Pancreas (tissue), 10 donors: Measurements from ENCODE around the gene SART3. TPM values are rescaled to one million over a fixed set of nuclear protein-coding genes. Genes with fewer than 3 reads are reported as not detected.

Experiments
- ATAC-seq, 4 donors: fragments of 200-7000 bp; cut with Tn5 transposase; one replicate each; pipeline versions ENCODE4 v1.8.0 to v1.9.1; 2020; ENCODE audit warnings: mild to moderate bottlenecking in 4 of 4, moderate library complexity in 4 of 4
- DNase-seq, 6 donors: peaks; one replicate each; pipeline ENCODE4 v3.0.0-alpha.2; 2020
- FAIRE-seq: peaks from 2 replicates; lab custom pipeline; 2012; peaks lifted over from hg19 to GRCh38; lab: Jason Lieb, UNC
- H3K27ac ChIP-seq, 4 donors: fragments of 200-600 bp; sonication (generic); 1 replicate in 3 of 4; 2 replicates in 1 of 4; pipeline versions ENCODE4 v1.5.0 to v1.8.0; 2020
- H3K27me3 ChIP-seq, 4 donors: fragments of 200-600 bp; one replicate each; pipeline ENCODE4 v1.8.0; 2021
- H3K36me3 ChIP-seq, 3 donors: fragments of 200-600 bp; sonication (generic) in 1 of 3; one replicate each; pipeline versions ENCODE4 v1.5.0 to v1.8.0; 2020 to 2021
- H3K4me1 ChIP-seq, 3 donors: fragments of 200-600 bp; one replicate each; pipeline ENCODE4 v1.8.0; 2021
- H3K4me3 ChIP-seq, 4 donors: fragments of 200-600 bp; sonication (generic) in 2 of 4; one replicate each; pipeline versions ENCODE4 v1.5.0 to v1.8.0; 2020 to 2021
- H3K9me3 ChIP-seq, 4 donors: fragments of 200-600 bp; one replicate each; pipeline ENCODE4 v1.8.0; 2021
- WGBS, 2 donors: extraction: QIAGEN DNeasy Blood & Tissue Kit; methylation state at CpG; one replicate each; pipeline ENCODE4 v1.1.7; 2013; 5-methylcytosine and 5-hydroxymethylcytosine counted together
- intact Hi-C, 3 donors: fragments of 100-400 bp; cut with DNase I; formaldehyde crosslinking; loops; one replicate each; pipeline versions ENCODE4 v1.11.1 to v1.14.2; 2022
- polyA plus RNA-seq, 2 donors: library from polyadenylated mRNA; stranded (reverse); fragments of 200-250 nt; gene quantifications; one replicate each; pipeline ENCODE4 v1.2.3, GENCODE V29; 2013
- total RNA-seq, 6 donors: library from RNA; stranded (reverse); fragmentation: NEBNext Ultra II Directional in 4 of 6; extraction: Animal tissue kit (Norgen Biotek cat#: 25700) in 4 of 6; gene quantifications; one replicate each; pipeline versions ENCODE4 v1.2.1 to v1.2.4, GENCODE V29; 2021 to 2023
- TF ChIP-seq, protein P1 (sequence below), 4 donors: fragments of 200-600 bp; sonication (generic) in 3 of 4; IDR thresholded peaks; one replicate each; pipeline versions ENCODE4 v1.5.0 to v1.8.0; 2021; ENCODE audit warnings: antibody characterized with exemption in 4 of 4
- donor health status: healthy with polysubstance abuse.
- donor health status: DM: no; HTN: no; CAD: no; lungs with moderate emphysema.
- donor health status: DM: no; HTN: no; CAD: no.
- donor health status: control.
- donor health status: control.
- donor health status: Bipolar disorder and iron deficiency.
- donor health status: DM: yes; HTN: yes; CAD: no.
- donor health status: DM: no; HTN: no; CAD: no.
- donor health status: DM: no; HTN: no; CAD: no.
- donor health status: DM: yes; HTN: yes; CAD: no.

The SART3 gene
- 10 to 100 TPM; 13.9 to 23.4 (median 16.7) TPM for total RNA-seq
- polyA plus RNA-seq = 10 to 100 TPM; 14.9 to 21.7 TPM

DNA sequence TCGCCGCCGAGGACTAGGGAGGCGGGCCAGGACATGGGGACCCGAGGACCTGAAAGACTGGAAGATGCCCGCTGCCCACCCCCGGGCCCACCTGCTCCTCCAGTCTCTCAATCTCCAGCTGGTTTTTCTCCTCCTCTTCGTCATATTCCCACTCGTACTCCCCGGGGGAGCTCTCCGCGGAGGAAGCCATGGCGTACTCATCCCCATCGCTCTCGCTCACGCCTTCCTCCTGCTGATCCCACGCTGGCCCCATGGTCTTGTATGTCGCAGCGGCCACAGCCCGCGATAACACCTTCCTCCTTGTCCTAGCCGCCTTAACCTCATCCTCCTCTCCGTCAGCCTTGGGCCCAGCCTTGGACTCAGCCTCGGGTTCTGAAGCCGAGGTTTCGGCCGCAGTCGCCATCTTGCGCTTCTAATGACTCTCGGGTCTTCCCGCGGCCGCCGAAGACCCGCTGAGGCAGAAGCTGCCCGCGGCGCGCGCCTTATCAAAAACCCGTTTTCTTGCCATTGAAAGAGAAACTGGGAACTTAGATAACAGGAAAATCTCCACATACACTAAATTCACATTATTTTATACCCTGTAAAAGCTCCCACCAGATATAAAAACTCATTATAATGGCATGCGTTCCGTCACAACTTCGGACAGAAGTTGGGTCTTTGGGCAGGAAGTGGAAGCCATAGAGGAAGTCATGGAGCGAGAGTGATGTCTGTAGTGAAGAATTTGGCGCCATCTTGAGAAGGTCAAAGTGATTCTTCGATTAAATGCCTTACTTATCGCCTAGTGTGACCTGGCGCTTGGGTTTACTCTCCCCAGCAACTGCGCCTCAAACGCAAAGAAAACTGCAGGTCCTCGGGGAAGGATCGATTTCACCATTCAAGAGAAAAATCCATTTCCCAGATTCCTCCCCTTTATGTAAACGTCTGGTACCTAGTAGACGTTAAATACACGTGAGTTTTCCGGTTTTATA is at the start of gene SART3:
Gene SART3 (minus strand): TSS at position 422 of the 968 bp plus-strand sequence. CDS start 19 bp downstream, at position 403.
- Histone ChIP-seq H3K4me3 (peak within 1 kb of the TSS; percentile 86 to 97 (median 92)), H3K27ac (peak within 1 kb of the TSS; percentile 87 to 94 (median 92)), H3K36me3 (peaks cover 0 to 14% (median 4%) of the 10 kb centered on the region in 3 donors), H3K4me1 (peaks cover 10 to 21% (median 17%) of the 10 kb centered on the region in 3 donors), H3K27me3 (no peaks in the 10 kb centered on the region), H3K9me3 (no peaks in the 10 kb centered on the region)
- TF ChIP-seq, protein P1, sequence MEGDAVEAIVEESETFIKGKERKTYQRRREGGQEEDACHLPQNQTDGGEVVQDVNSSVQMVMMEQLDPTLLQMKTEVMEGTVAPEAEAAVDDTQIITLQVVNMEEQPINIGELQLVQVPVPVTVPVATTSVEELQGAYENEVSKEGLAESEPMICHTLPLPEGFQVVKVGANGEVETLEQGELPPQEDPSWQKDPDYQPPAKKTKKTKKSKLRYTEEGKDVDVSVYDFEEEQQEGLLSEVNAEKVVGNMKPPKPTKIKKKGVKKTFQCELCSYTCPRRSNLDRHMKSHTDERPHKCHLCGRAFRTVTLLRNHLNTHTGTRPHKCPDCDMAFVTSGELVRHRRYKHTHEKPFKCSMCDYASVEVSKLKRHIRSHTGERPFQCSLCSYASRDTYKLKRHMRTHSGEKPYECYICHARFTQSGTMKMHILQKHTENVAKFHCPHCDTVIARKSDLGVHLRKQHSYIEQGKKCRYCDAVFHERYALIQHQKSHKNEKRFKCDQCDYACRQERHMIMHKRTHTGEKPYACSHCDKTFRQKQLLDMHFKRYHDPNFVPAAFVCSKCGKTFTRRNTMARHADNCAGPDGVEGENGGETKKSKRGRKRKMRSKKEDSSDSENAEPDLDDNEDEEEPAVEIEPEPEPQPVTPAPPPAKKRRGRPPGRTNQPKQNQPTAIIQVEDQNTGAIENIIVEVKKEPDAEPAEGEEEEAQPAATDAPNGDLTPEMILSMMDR (IDR thresholded peaks at IDR 0.05) = no peak
- WGBS, 2 donors = 1% methylated on average over 55 to 57 of the region's 57 CpGs
- peak; percentile 43 for FAIRE-seq
- ATAC-seq = peak; percentile 77 to 85 (median 80)
- peak; percentile 71 to 84 (median 82) for DNase-seq
- intact Hi-C loops = loop anchor here in 1 of 3 donors (10.0 kb wide), 1 partner anchor 244 kb away; no protein-coding TSS in a partner anchor

GRCh38 chr12:108610336-108610815 is 49.4 kb upstream of the SART3 start:
- FAIRE-seq = no peak

DNA sequence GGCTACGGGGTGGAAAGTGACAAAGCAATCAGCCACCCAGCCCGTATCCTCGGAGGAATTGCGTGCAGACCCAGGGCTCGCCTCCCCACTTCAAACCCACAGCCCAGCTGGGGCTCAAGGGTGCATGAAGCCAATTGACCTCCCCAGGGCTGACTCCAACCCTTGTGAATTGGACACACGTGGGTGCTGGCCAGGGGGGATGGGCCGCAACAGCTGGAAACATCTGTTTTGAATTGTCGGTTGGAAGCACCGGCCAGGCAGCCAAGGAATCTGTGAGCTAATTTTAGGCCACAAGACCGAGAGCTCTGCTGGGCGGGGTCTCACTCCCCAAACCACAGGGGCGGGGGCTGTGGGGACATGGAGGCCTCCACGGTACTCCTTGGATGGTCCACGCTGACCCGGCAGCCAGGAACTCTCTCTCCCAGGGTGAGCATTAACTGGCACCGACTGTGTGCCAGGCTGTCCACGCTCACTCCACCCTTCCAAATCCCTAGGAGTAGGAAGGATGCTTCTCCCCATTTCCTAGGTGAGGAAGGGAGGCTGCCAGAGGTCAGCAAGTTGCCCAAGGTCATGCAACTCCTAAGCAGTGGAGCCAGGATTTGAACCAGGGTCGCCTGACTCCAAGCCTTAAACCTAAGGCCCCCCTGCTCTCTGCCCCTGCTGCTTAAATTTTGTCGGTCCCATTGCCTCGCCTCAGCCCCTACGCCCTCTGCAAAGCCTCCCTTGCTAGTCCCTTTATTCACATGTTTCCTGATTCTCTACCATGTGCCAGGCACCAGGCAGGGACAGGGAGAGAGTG is 48.8 kb upstream of the SART3 start:
- 63% methylated on average over 21 of the region's 21 CpGs for WGBS, 2 donors
- peak in 3 of 6 donors; percentile 16 to 39 (median 39) for DNase-seq
- peak in 2 of 4 donors; percentile 40 to 45 for ATAC-seq
- no peaks in the 10 kb centered on the region for H3K36me3 ChIP-seq
- H3K9me3 ChIP-seq = no peaks in the 10 kb centered on the region
- TF ChIP-seq, protein P1 (IDR thresholded peaks at IDR 0.05) = no peak
- no peak for FAIRE-seq
- H3K27me3 ChIP-seq = no peaks in the 10 kb centered on the region
- no peak overlapping the region for H3K4me3 ChIP-seq
- H3K4me1 ChIP-seq = no peaks in the 10 kb centered on the region
- intact Hi-C loops = loop anchor here in 1 of 3 donors (5.0 kb wide), 1 partner anchor 37 kb away; no protein-coding TSS in a partner anchor
- H3K27ac ChIP-seq = no peak overlapping the region

More at GRCh38 chr12:108610336-108610815, 49.4 kb upstream of the SART3 start:
- H3K36me3 ChIP-seq = no peaks in the 10 kb centered on the region
- H3K4me3 ChIP-seq = no peak overlapping the region
- no peaks in the 10 kb centered on the region for H3K9me3 ChIP-seq
- no peaks in the 10 kb centered on the region for H3K27me3 ChIP-seq
- H3K4me1 ChIP-seq = no peaks in the 10 kb centered on the region
- 70 to 78% methylated on average over 8 of the region's 8 CpGs for WGBS, 2 donors
- no peak overlapping the region for H3K27ac ChIP-seq
- ATAC-seq (no peak), DNase-seq (no peak)
- TF ChIP-seq, protein P1 (IDR thresholded peaks at IDR 0.05) = no peak
- intact Hi-C loops = loop anchor here in 1 of 3 donors (5.0 kb wide), 1 partner anchor 38 kb away; no protein-coding TSS in a partner anchor

DNA sequence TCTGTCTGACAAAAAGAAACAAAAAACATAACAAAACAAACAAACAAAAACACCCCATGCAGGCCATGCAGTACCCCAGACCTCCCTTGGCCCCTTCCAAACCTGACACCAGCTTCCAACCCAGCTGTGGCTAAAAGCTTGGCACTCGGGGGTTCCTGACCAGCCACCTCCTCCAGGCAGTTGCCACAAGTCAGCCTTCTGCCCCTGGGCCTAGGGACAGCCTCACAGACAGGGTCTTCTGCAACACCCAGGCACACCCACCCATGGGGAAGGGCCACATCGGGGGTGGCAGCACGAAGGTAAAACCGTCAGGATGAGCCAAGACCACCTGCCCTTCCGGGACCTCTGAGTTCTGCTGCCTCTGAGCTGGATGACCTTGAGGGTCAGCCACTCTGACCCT is 47.6 kb upstream of the SART3 start:
- no peak for ATAC-seq
- intact Hi-C loops = no loop called here
- Histone ChIP-seq H3K4me3 (no peak overlapping the region), H3K27ac (no peak overlapping the region), H3K36me3 (no peaks in the 10 kb centered on the region), H3K27me3 (no peaks in the 10 kb centered on the region), H3K4me1 (no peaks in the 10 kb centered on the region), H3K9me3 (no peaks in the 10 kb centered on the region)
- TF ChIP-seq, protein P1 (IDR thresholded peaks at IDR 0.05) = no peak
- DNase-seq = no peak
- FAIRE-seq = no peak
- WGBS, 2 donors = 66 to 75% methylated on average over 5 of the region's 5 CpGs
